GM12878 (cell line): ENCODE results near the gene SNAPC3. TPM values are rescaled to one million over a fixed set of nuclear protein-coding genes. Genes with fewer than 3 reads are reported as not detected.

Source experiments
- ATAC-seq: fragments of 200-7000 bp; cut with Tn5 transposase; 3 replicates; pipeline ENCODE4 v1.9.1; 2020; ENCODE audit warnings: mild to moderate bottlenecking, moderate library complexity
- BruUV-seq: library from RNA; stranded (reverse); fragments of 400-500 nt; replicated peaks from 2 replicates; lab custom pipeline; 2021; lab: Mats Ljungman, UMichigan
- CTCF ChIA-PET: fragments of 300-600 bp; sonication (Branson Sonifier 250); formaldehyde crosslinking; extraction: SDS; loops from one replicate; lab custom pipeline; 2021; ENCODE audit warnings: inconsistent platforms; lab: Yijun Ruan, JAX
- POLR2A ChIA-PET: fragments of 350-600 bp; formaldehyde crosslinking; extraction: SDS; loops from one replicate; lab custom pipeline; 2021; ENCODE audit warnings: inconsistent platforms; lab: Charles Lee
- RAD21 ChIA-PET: fragments of 300-600 bp; sonication (Branson Sonifier 250); formaldehyde crosslinking; loops from one replicate; lab custom pipeline; 2023; ENCODE audit warnings: antibody characterized with exemption; ENCODE audit not compliant: unreplicated experiment; lab: Charles Lee
- SMC1A ChIA-PET: fragments of 300-600 bp; sonication (Branson Sonifier 250); formaldehyde crosslinking; loops from one replicate; lab custom pipeline; 2023; ENCODE audit not compliant: unreplicated experiment, uncharacterized antibody; lab: Charles Lee
- DNase-seq: peaks from one replicate; pipeline ENCODE4 v3.0.0-alpha.2; 2011; ENCODE audit warnings: low read depth, low spot score
- FAIRE-seq: peaks from 3 replicates; lab custom pipeline; 2011; peaks lifted over from hg19 to GRCh38; lab: Jason Lieb, UNC
- H2AFZ ChIP-seq: 2 replicates; pipeline ENCODE4 v1.6.0; 2011; ENCODE audit warnings: low read depth, low read length, control low read depth; ENCODE audit not compliant: control insufficient read depth
- H3K27ac ChIP-seq: 2 replicates; pipeline ENCODE4 v1.5.1; 2011; ENCODE audit warnings: control low read depth; ENCODE audit not compliant: control insufficient read depth, insufficient read depth
- H3K27me3 ChIP-seq, 2 experiments: replicated peaks in 1 of 2; 2 replicates each; pipeline versions ENCODE4 v1.6.0 to v1.6.1; 2011; ENCODE audit warnings: low read length in 1 of 2; ENCODE audit not compliant: control insufficient read depth in 2 of 2, insufficient read depth in 2 of 2
- H3K36me3 ChIP-seq, 2 experiments: 2 replicates each; pipeline ENCODE4 v1.5.1; 2011; ENCODE audit warnings: low read length in 1 of 2; ENCODE audit not compliant: control insufficient read depth in 2 of 2, insufficient read depth in 2 of 2
- H3K4me1 ChIP-seq: 2 replicates; pipeline ENCODE4 v1.6.1; 2011; ENCODE audit warnings: mild to moderate bottlenecking, low read length, moderate library complexity, mixed read lengths; ENCODE audit not compliant: control insufficient read depth, insufficient read depth
- H3K4me2 ChIP-seq: 2 replicates; pipeline ENCODE4 v1.6.0; 2011; ENCODE audit warnings: control low read depth; ENCODE audit not compliant: control insufficient read depth, insufficient read depth
- H3K4me3 ChIP-seq: fragments of 200-600 bp; sonication (generic); 2 replicates; pipeline ENCODE4 v1.5.1; 2016
- H3K79me2 ChIP-seq: 2 replicates; pipeline ENCODE4 v1.6.0; 2011; ENCODE audit warnings: low read length; ENCODE audit not compliant: control insufficient read depth, insufficient read depth
- H3K9ac ChIP-seq: 2 replicates; pipeline ENCODE4 v1.8.0; 2011; ENCODE audit warnings: low read length, control low read depth, mixed read lengths; ENCODE audit not compliant: control insufficient read depth, insufficient read depth
- H3K9me3 ChIP-seq: replicated peaks from 3 replicates; pipeline ENCODE4 v1.5.1; 2011; ENCODE audit warnings: mild to moderate bottlenecking, low read length; ENCODE audit not compliant: control insufficient read depth, insufficient read depth
- H4K20me1 ChIP-seq: 2 replicates; pipeline ENCODE4 v1.6.0; 2011; ENCODE audit not compliant: control insufficient read depth, insufficient read depth
- CBFB ChIP-seq: IDR thresholded peaks from 2 replicates; pipeline ENCODE4 v1.6.1; 2016; ENCODE audit warnings: antibody characterized with exemption, low read depth
- CHD1 ChIP-seq: IDR thresholded peaks from 2 replicates; pipeline ENCODE4 v1.6.1; 2012; ENCODE audit warnings: low read depth, low read length, improper control_type of control experiment
- CREB1 ChIP-seq: IDR thresholded peaks from 2 replicates; pipeline ENCODE4 v1.6.1; 2012; ENCODE audit warnings: low read depth, mild to moderate bottlenecking, inconsistent platforms
- EP300 ChIP-seq, 2 experiments: fragments of 150-350 bp in 1 of 2; IDR thresholded peaks; 2 replicates each; pipeline ENCODE4 v1.6.1; 2011 to 2012; ENCODE audit warnings: low read depth in 2 of 2, low read length in 2 of 2, borderline replicate concordance in 1 of 2, improper control_type of control experiment in 1 of 2, inconsistent platforms in 1 of 2; ENCODE audit not compliant: control insufficient read depth in 1 of 2
- GABPA ChIP-seq: IDR thresholded peaks from 2 replicates; pipeline ENCODE4 v1.6.1; 2014; ENCODE audit warnings: antibody characterized with exemption, low read depth, mild to moderate bottlenecking, inconsistent platforms
- HDAC6 ChIP-seq: fragments of 200-600 bp; sonication (generic); IDR thresholded peaks from one replicate; pipeline ENCODE4 v1.8.0; 2017; ENCODE audit warnings: antibody characterized with exemption; ENCODE audit not compliant: unreplicated experiment
- HDGF ChIP-seq: fragments of 450-650 bp; IDR thresholded peaks from 2 replicates; pipeline ENCODE4 v1.6.1; 2016; ENCODE audit warnings: antibody characterized with exemption
- LARP7 ChIP-seq: fragments of 450-650 bp; IDR thresholded peaks from 2 replicates; pipeline ENCODE4 v1.6.1; 2017; ENCODE audit warnings: mild to moderate bottlenecking
- NKRF ChIP-seq: fragments of 450-650 bp; conservative IDR thresholded peaks from 2 replicates; pipeline ENCODE4 v1.6.1; 2017; ENCODE audit warnings: mild to moderate bottlenecking, moderate library complexity
- ZBTB33 ChIP-seq: fragments of 450-650 bp; IDR thresholded peaks from 2 replicates; pipeline ENCODE4 v1.6.1; 2017; ENCODE audit warnings: mild to moderate bottlenecking
- ZSCAN29 ChIP-seq: fragments of 450-650 bp; IDR thresholded peaks from 2 replicates; pipeline ENCODE4 v1.6.1; 2017; ENCODE audit warnings: mild to moderate bottlenecking, moderate library complexity
- WGBS: methylation state at CpG from one replicate; pipeline ENCODE4 v1.1.6; 2016; ENCODE audit warnings: low lambda C conversion rate; ENCODE audit not compliant: insufficient replicate concordance, insufficient coverage; ENCODE audit errors: missing lambda C conversion rate; 5-methylcytosine and 5-hydroxymethylcytosine counted together
- in situ Hi-C: fragments of 300-500 bp; cut with MboI; formaldehyde crosslinking; loops from 9 replicates; pipeline ENCODE4 v1.14.3; 2018; ENCODE audit warnings: mixed read lengths
- intact Hi-C: fragments of 100-400 bp; cut with micrococcal nuclease; formaldehyde crosslinking; loops from one replicate; pipeline ENCODE4 v1.14.2; 2022; ENCODE audit not compliant: unreplicated experiment
- polyA plus RNA-seq, 11 experiments: library from polyadenylated mRNA; depleted of rRNA in 4 of 11; unstranded in 6 of 11; stranded (reverse) in 5 of 11; fragments of >200 nt; fragmentation: Nextera tagmentation in 4 of 11; fragmentation: Illumina TruSeq in 1 of 11; extraction: Ambion mirVana in 4 of 11; extraction: Trizol in 1 of 11; gene quantifications; 1 replicate in 1 of 11; 2 replicates in 10 of 11; pipeline versions ENCODE4 v1.2.1 to v1.2.3, GENCODE V29; 2011 to 2016; ENCODE audit warnings: inconsistent platforms in 2 of 11, missing spikeins in 2 of 11, low read depth in 1 of 11
- total RNA-seq, 4 experiments: library from RNA; depleted of rRNA in 3 of 4; stranded (reverse); fragments of >200 nt in 3 of 4; fragmentation: Illumina TruSeq in 1 of 4; extraction: Trizol in 1 of 4; gene quantifications; 2 replicates each; pipeline versions ENCODE4 v1.2.1 to v1.2.3, GENCODE V29; 2013 to 2021

Gene SNAPC3
- total and polyA plus RNA-seq, 10 of the 15 experiments (the other 5 are each of a cell fraction or from before 2014, with no cell fraction given) = 5.7 to 47.4 (median 24.6) TPM

- RAD21 ChIA-PET = no interaction called here
- no peaks in the 10 kb centered on the region for H3K79me2 ChIP-seq
- in situ Hi-C loops (no loop called here), intact Hi-C loops (no loop called here)
- no peak overlapping the region for H3K4me2 ChIP-seq
- FAIRE-seq = no peak
- CTCF ChIA-PET = no interaction called here
- H3K27ac ChIP-seq = no peak overlapping the region
- H4K20me1 ChIP-seq = no peaks in the 10 kb centered on the region
- SMC1A ChIA-PET = no interaction called here
- H3K27me3 ChIP-seq = no peaks in the 10 kb centered on the region
- H2AFZ ChIP-seq = no peak overlapping the region
- no peak for DNase-seq
- no peaks in the 10 kb centered on the region for H3K4me1 ChIP-seq
- ATAC-seq = no peak
- BruUV-seq = no TSS peak
- H3K9me3 ChIP-seq = no peaks in the 10 kb centered on the region
- H3K9ac ChIP-seq = no peak overlapping the region
- no peaks in the 10 kb centered on the region for H3K36me3 ChIP-seq
- no peak overlapping the region for H3K4me3 ChIP-seq
- TF ChIP-seq NKRF (no peak), EP300 (IDR thresholded peaks at IDR 0.05; ENCODE audit: borderline replicate concordance in 1 of 2, control insufficient read depth in 1 of 2, low read depth in 2 of 2, low read length in 2 of 2) (no peak), GABPA (no peak), LARP7 (no peak), HDAC6 (no peak), CBFB (no peak), HDGF (no peak), CHD1 (no peak), CREB1 (no peak), ZSCAN29 (no peak), ZBTB33 (no peak)
- POLR2A ChIA-PET = no interaction called here
- WGBS = 8% methylated on average over 4 of the region's 4 CpGs
Measured at GRCh38 chr9:15389631-15390030, 33.0 kb upstream of the SNAPC3 start.
